ENCODE measurements around the gene HOXD8. TPM values are rescaled to one million over a fixed set of nuclear protein-coding genes. Genes with fewer than 3 reads are reported as not detected.

Gene HOXD8
- total RNA-seq, 4 donors from 2014 or later = 12.6 to 19.5 (median 16.7) TPM

- 53 to 60% methylated on average over 2 of the region's 2 CpGs for WGBS, 2 donors
- no peak overlapping the region for H3K27ac ChIP-seq
- no peak for TF ChIP-seq EP300 (IDR thresholded peaks at IDR 0.05)
- no peak for TF ChIP-seq CTCF (IDR thresholded peaks at IDR 0.05)
- TF ChIP-seq POLR2A (IDR thresholded peaks at IDR 0.05) = no peak
- no peak for DNase-seq (ENCODE audit: low spot score in 2 of 2)
- peaks cover 0 to 67% (median 14%) of the 10 kb centered on the region in 4 donors for H3K4me1 ChIP-seq
- H3K9me3 ChIP-seq = no peaks in the 10 kb centered on the region
- no peak overlapping the region for H3K4me3 ChIP-seq
- no peaks in the 10 kb centered on the region for H3K36me3 ChIP-seq
- peaks cover 10 to 100% of the 10 kb centered on the region in 2 donors for H3K27me3 ChIP-seq
Observed at GRCh38 chr2:176101216-176101830, 28.2 kb upstream of the HOXD8 start.

- Histone ChIP-seq H3K36me3 (no peaks in the 10 kb centered on the region), H3K4me1 (peaks cover 0 to 67% (median 14%) of the 10 kb centered on the region in 4 donors), H3K27me3 (peaks cover 7 to 100% of the 10 kb centered on the region in 2 donors), H3K27ac (no peak overlapping the region), H3K9me3 (no peaks in the 10 kb centered on the region), H3K4me3 (no peak overlapping the region)
- no peak for DNase-seq (ENCODE audit: low spot score in 2 of 2)
- TF ChIP-seq POLR2A (IDR thresholded peaks at IDR 0.05) = no peak
- TF ChIP-seq EP300 (IDR thresholded peaks at IDR 0.05) = no peak
- TF ChIP-seq CTCF (IDR thresholded peaks at IDR 0.05) = no peak
- 52 to 58% methylated on average over 4 to 5 of the region's 5 CpGs for WGBS, 2 donors
Observed at GRCh38 chr2:176101842-176102241, 27.7 kb upstream of the HOXD8 start.

- peaks cover 5 to 100% of the 10 kb centered on the region in 2 donors for H3K27me3 ChIP-seq
Observed at GRCh38 chr2:176102309-176102866, 27.1 kb upstream of the HOXD8 start.

GRCh38 chr2:176103194-176103593 is 26.3 kb upstream of the HOXD8 start:
- 41 to 50% methylated on average over 7 of the region's 7 CpGs for WGBS, 2 donors
- Histone ChIP-seq H3K36me3 (no peaks in the 10 kb centered on the region), H3K9me3 (no peaks in the 10 kb centered on the region), H3K4me3 (no peak overlapping the region), H3K27me3 (peaks cover 5 to 97% of the 10 kb centered on the region in 2 donors), H3K4me1 (peaks cover 0 to 65% (median 12%) of the 10 kb centered on the region in 4 donors), H3K27ac (no peak overlapping the region)
- no peak for TF ChIP-seq CTCF (IDR thresholded peaks at IDR 0.05)
- TF ChIP-seq POLR2A (IDR thresholded peaks at IDR 0.05) = no peak
- no peak for TF ChIP-seq EP300 (IDR thresholded peaks at IDR 0.05)
- DNase-seq (ENCODE audit: low spot score in 2 of 2) = no peak

More at GRCh38 chr2:176102309-176102866, 27.1 kb upstream of the HOXD8 start:
- TF ChIP-seq POLR2A (IDR thresholded peaks at IDR 0.05) (no peak), CTCF (IDR thresholded peaks at IDR 0.05) (no peak), EP300 (IDR thresholded peaks at IDR 0.05) (no peak)
- 38 to 43% methylated on average over 7 of the region's 7 CpGs for WGBS, 2 donors
- Histone ChIP-seq H3K4me3 (no peak overlapping the region), H3K36me3 (no peaks in the 10 kb centered on the region), H3K27ac (no peak overlapping the region), H3K9me3 (no peaks in the 10 kb centered on the region), H3K4me1 (peaks cover 0 to 67% (median 14%) of the 10 kb centered on the region in 4 donors)
- no peak for DNase-seq (ENCODE audit: low spot score in 2 of 2)

- TF ChIP-seq POLR2A (IDR thresholded peaks at IDR 0.05) (no peak), EP300 (IDR thresholded peaks at IDR 0.05) (peak in 1 of 2 donors; percentile 41)
- Histone ChIP-seq H3K9me3 (no peaks in the 10 kb centered on the region), H3K4me1 (peaks cover 0 to 65% (median 14%) of the 10 kb centered on the region in 4 donors), H3K27ac (no peak overlapping the region), H3K36me3 (no peaks in the 10 kb centered on the region), H3K4me3 (no peak overlapping the region), H3K27me3 (peaks cover 5 to 97% of the 10 kb centered on the region in 2 donors)
- no peak for DNase-seq (ENCODE audit: low spot score in 2 of 2)
- WGBS, 2 donors = 18 to 21% methylated on average over 17 of the region's 17 CpGs
Observed at GRCh38 chr2:176103742-176104315, 25.7 kb upstream of the HOXD8 start.
